Endodermal cell (in vitro differentiated cells): ENCODE results near the gene HAUS7. TPM values are rescaled to one million over a fixed set of nuclear protein-coding genes. Genes with fewer than 3 reads are reported as not detected.

Experiments
- DNase-seq: peaks from one replicate; pipeline ENCODE4 v3.0.0-alpha.2; 2017
- H3K27ac ChIP-seq: 2 replicates; pipeline ENCODE4 v1.5.1; 2013; ENCODE audit warnings: mild to moderate bottlenecking, low read depth, low read length, moderate library complexity
- H3K27me3 ChIP-seq: 2 replicates; pipeline ENCODE4 v1.6.1; 2013; ENCODE audit warnings: mild to moderate bottlenecking, low read length, moderate library complexity; ENCODE audit not compliant: insufficient read depth, control insufficient read depth, poor library complexity, severe bottlenecking
- H3K36me3 ChIP-seq: 2 replicates; pipeline ENCODE4 v1.7.0; 2013; ENCODE audit warnings: mild to moderate bottlenecking, low read length, moderate library complexity; ENCODE audit not compliant: control insufficient read depth, insufficient read depth
- H3K4me1 ChIP-seq: one replicate; pipeline ENCODE4 v1.7.0; 2013; ENCODE audit warnings: low read length; ENCODE audit not compliant: control insufficient read depth, insufficient read depth
- H3K4me3 ChIP-seq: 2 replicates; pipeline ENCODE4 v1.5.1; 2013; ENCODE audit warnings: mild to moderate bottlenecking, low read length, moderate library complexity
- H3K9ac ChIP-seq: 2 replicates; pipeline ENCODE4 v1.6.1; 2013; ENCODE audit warnings: mild to moderate bottlenecking, low read length, moderate library complexity; ENCODE audit not compliant: poor library complexity, severe bottlenecking; ENCODE audit errors: extremely low read depth
- H3K9me3 ChIP-seq: 2 replicates; pipeline ENCODE4 v1.6.1; 2013; ENCODE audit warnings: mild to moderate bottlenecking, low read length, moderate library complexity; ENCODE audit not compliant: control insufficient read depth
- H3K27ac Mint-ChIP-seq: 2 replicates; pipeline ENCODE4 v1.8.0; 2020; ENCODE audit warnings: mixed read lengths
- H3K27me3 Mint-ChIP-seq: 2 replicates; pipeline ENCODE4 v1.8.0; 2021; ENCODE audit warnings: mild to moderate bottlenecking, mixed read lengths; ENCODE audit not compliant: insufficient read depth
- H3K36me3 Mint-ChIP-seq: 2 replicates; pipeline ENCODE4 v1.8.0; 2020; ENCODE audit warnings: low read depth, mixed read lengths
- H3K4me1 Mint-ChIP-seq: 2 replicates; pipeline ENCODE4 v1.8.0; 2020; ENCODE audit warnings: mixed read lengths
- H3K4me3 Mint-ChIP-seq: 2 replicates; pipeline ENCODE4 v1.8.0; 2020; ENCODE audit warnings: mild to moderate bottlenecking, moderate library complexity, mixed read lengths
- H3K9me3 Mint-ChIP-seq: 2 replicates; pipeline ENCODE4 v1.8.0; 2020; ENCODE audit warnings: mild to moderate bottlenecking, mixed read lengths
- WGBS, 2 experiments: methylation state at CpG; one replicate each; pipeline versions ENCODE4 v1.1.5 to v1.1.7; 2013; ENCODE audit warnings: missing lambda C conversion rate in 2 of 2, mixed read lengths in 1 of 2; ENCODE audit not compliant: insufficient coverage in 1 of 2, insufficient read length in 1 of 2; 5-methylcytosine and 5-hydroxymethylcytosine counted together
- total RNA-seq, 2 donors: library from RNA; stranded (reverse); fragmentation: NEBNext Ultra II Directional in 1 of 2; extraction: Animal tissue kit (Norgen Biotek cat#: 25700) in 1 of 2; gene quantifications; 2 replicates in 1 of 2; 3 replicates in 1 of 2; pipeline ENCODE4 v1.2.1, GENCODE V29; 2021
- TF ChIP-seq, protein P1 (sequence below): fragments of 200-600 bp; sonication (generic); conservative IDR thresholded peaks from 2 replicates; pipeline ENCODE4 v1.5.0; 2021; ENCODE audit warnings: antibody characterized with exemption, mild to moderate bottlenecking

HAUS7 gene
- total RNA-seq, 2 donors from 2014 or later, result 28.7 to 30.9 TPM

GRCh38 chrX:153411988-153412574, 58.3 kb downstream of the HAUS7 start:
- Histone ChIP-seq H3K27ac (no peak overlapping the region), H3K27me3 (peaks cover 22% of the 10 kb centered on the region), H3K4me1 (no peaks in the 10 kb centered on the region), H3K9ac (no peak overlapping the region), H3K9me3 (no peaks in the 10 kb centered on the region), H3K36me3 (no peaks in the 10 kb centered on the region), H3K4me3 (no peak overlapping the region)
- no peaks in the 10 kb centered on the region for H3K36me3 Mint-ChIP-seq
- H3K4me1 Mint-ChIP-seq, result no peaks in the 10 kb centered on the region
- H3K27ac Mint-ChIP-seq, result no peak overlapping the region
- peak overlapping the region; percentile 52 for H3K4me3 Mint-ChIP-seq
- H3K9me3 Mint-ChIP-seq, result peaks cover 66% of the 10 kb centered on the region
- H3K27me3 Mint-ChIP-seq, result peaks cover 22% of the 10 kb centered on the region
- no peak for DNase-seq
- TF ChIP-seq, protein P1, sequence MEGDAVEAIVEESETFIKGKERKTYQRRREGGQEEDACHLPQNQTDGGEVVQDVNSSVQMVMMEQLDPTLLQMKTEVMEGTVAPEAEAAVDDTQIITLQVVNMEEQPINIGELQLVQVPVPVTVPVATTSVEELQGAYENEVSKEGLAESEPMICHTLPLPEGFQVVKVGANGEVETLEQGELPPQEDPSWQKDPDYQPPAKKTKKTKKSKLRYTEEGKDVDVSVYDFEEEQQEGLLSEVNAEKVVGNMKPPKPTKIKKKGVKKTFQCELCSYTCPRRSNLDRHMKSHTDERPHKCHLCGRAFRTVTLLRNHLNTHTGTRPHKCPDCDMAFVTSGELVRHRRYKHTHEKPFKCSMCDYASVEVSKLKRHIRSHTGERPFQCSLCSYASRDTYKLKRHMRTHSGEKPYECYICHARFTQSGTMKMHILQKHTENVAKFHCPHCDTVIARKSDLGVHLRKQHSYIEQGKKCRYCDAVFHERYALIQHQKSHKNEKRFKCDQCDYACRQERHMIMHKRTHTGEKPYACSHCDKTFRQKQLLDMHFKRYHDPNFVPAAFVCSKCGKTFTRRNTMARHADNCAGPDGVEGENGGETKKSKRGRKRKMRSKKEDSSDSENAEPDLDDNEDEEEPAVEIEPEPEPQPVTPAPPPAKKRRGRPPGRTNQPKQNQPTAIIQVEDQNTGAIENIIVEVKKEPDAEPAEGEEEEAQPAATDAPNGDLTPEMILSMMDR, result no peak
- WGBS, 2 experiments, result 80 to 83% methylated on average over 1 to 17 of the region's 17 CpGs

DNA sequence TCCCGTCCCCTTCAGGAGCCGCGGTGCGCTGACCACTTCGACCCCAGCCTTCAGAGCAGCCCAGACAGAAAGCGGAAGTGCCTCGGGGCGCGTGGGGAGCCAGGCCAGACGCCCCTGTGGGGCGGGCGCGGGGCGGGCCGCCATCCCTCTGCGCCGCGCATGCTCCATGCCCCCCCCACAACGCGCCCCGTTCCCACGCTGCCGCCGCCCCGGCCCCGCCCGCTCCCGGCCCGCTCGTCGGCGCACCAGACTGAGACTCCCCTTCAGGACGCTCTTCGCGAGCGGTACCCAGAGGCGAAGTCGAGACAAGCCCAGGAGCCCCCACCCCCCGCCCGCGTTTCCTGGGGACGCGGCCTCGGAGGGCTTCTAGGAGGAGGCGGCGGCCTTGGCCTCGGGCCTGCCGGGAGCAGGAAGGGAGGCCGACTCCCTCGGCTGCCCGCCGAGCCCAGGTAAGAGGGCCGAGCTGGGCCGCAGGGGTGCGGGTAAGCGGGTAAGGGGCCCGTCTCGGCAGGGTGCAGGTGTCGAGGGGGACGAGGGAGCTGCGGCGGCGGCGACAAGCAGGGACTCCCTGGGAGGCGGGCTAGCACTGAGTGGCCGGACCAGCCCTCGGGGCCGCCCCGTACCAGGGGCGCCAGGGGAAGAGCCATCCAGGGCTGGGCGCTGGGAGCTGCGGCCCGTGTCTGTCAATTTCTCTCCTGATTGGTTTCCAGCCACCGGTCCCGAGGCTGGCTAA, 59.0 kb downstream of the HAUS7 start, which contains the start of gene ZFP92:
Gene ZFP92 (plus strand): TSS at position 218 of the 733 bp plus-strand sequence. CDS start 6,851 bp downstream, outside the sequence.
- TF ChIP-seq, protein P1, result no peak
- Mint-ChIP-seq H3K27me3 (peaks cover 26% of the 10 kb centered on the region), H3K27ac (no peak within 1 kb of the TSS), H3K36me3 (no peaks in the 10 kb centered on the region), H3K4me3 (peak within 1 kb of the TSS; percentile 52), H3K4me1 (no peaks in the 10 kb centered on the region), H3K9me3 (peaks cover 64% of the 10 kb centered on the region)
- Histone ChIP-seq H3K27me3 (peaks cover 22% of the 10 kb centered on the region), H3K4me1 (no peaks in the 10 kb centered on the region), H3K4me3 (no peak within 1 kb of the TSS), H3K9me3 (no peaks in the 10 kb centered on the region), H3K27ac (no peak within 1 kb of the TSS), H3K9ac (no peak within 1 kb of the TSS), H3K36me3 (no peaks in the 10 kb centered on the region)
- 24% methylated on average over 73 of the region's 75 CpGs; no CpG with 5 or more reads in 1 of the 2 experiments for WGBS, 2 experiments
- DNase-seq, result no peak

GRCh38 chrX:153410888-153411254, 59.5 kb downstream of the HAUS7 start:
- peaks cover 65% of the 10 kb centered on the region for H3K9me3 Mint-ChIP-seq
- no peaks in the 10 kb centered on the region for H3K4me1 Mint-ChIP-seq
- DNase-seq, result no peak
- peaks cover 29% of the 10 kb centered on the region for H3K27me3 Mint-ChIP-seq
- Histone ChIP-seq H3K9ac (no peak overlapping the region), H3K9me3 (no peaks in the 10 kb centered on the region), H3K4me3 (no peak overlapping the region), H3K27me3 (peaks cover 22% of the 10 kb centered on the region), H3K27ac (no peak overlapping the region), H3K36me3 (no peaks in the 10 kb centered on the region), H3K4me1 (no peaks in the 10 kb centered on the region)
- H3K4me3 Mint-ChIP-seq, result peak overlapping the region; percentile 52
- no peak overlapping the region for H3K27ac Mint-ChIP-seq
- WGBS, 2 experiments, result 53 to 70% methylated on average over 3 to 12 of the region's 12 CpGs
- no peaks in the 10 kb centered on the region for H3K36me3 Mint-ChIP-seq
- TF ChIP-seq, protein P1, result no peak
